Panc1 (cell line): Measurements from ENCODE around the gene GPR160. TPM values are rescaled to one million over a fixed set of nuclear protein-coding genes. Genes with fewer than 3 reads are reported as not detected.

Experiments used
- ATAC-seq: fragments of 200-7000 bp; cut with Tn5 transposase; 2 replicates; pipeline ENCODE4 v1.9.1; 2020; ENCODE audit warnings: mild to moderate bottlenecking, moderate library complexity
- BruUV-seq: library from RNA; stranded (reverse); fragments of 400-500 nt; replicated peaks from 2 replicates; lab custom pipeline; 2021; lab: Mats Ljungman, UMichigan
- CTCF ChIA-PET: fragments of 300-600 bp; sonication (Branson Sonifier 250); formaldehyde crosslinking; loops from one replicate; lab custom pipeline; 2022; ENCODE audit warnings: antibody characterized with exemption; lab: Charles Lee
- POLR2A ChIA-PET: fragments of 300-600 bp; sonication (Branson Sonifier 250); formaldehyde crosslinking; loops from one replicate; lab custom pipeline; 2022; ENCODE audit warnings: antibody characterized with exemption; lab: Charles Lee
- DNase-seq: peaks from one replicate; pipeline ENCODE4 v3.0.0-alpha.2; 2010; ENCODE audit warnings: low read depth, low spot score
- H3K27ac ChIP-seq: 2 replicates; pipeline ENCODE4 v1.5.1; 2011; ENCODE audit warnings: mild to moderate bottlenecking, low read length, inconsistent platforms
- H3K27me3 ChIP-seq: fragments of 200-500 bp; sonication (Bioruptor generic); 2 replicates; pipeline ENCODE4 v1.6.0; 2014; ENCODE audit warnings: low read length, inconsistent platforms; ENCODE audit not compliant: control insufficient read depth, insufficient read depth
- H3K36me3 ChIP-seq: fragments of 200-500 bp; sonication (Bioruptor generic); 2 replicates; pipeline ENCODE4 v1.5.1; 2014; ENCODE audit warnings: inconsistent platforms, mild to moderate bottlenecking, low read length, moderate library complexity; ENCODE audit not compliant: control insufficient read depth, insufficient read depth
- H3K4me1 ChIP-seq: 2 replicates; pipeline ENCODE4 v1.5.1; 2011; ENCODE audit warnings: inconsistent platforms, mild to moderate bottlenecking, low read length, moderate library complexity; ENCODE audit not compliant: control insufficient read depth, insufficient read depth
- H3K4me3 ChIP-seq, 2 experiments: 2 replicates each; pipeline ENCODE4 v1.5.1; 2011 to 2012; ENCODE audit warnings: low read depth in 2 of 2, low read length in 2 of 2, mild to moderate bottlenecking in 2 of 2, inconsistent platforms in 1 of 2, moderate library complexity in 1 of 2
- H3K9me3 ChIP-seq: fragments of 200-500 bp; sonication (Bioruptor generic); 2 replicates; pipeline ENCODE4 v1.5.1; 2014; ENCODE audit warnings: low read depth, mild to moderate bottlenecking, inconsistent platforms, low read length, moderate library complexity; ENCODE audit not compliant: control insufficient read depth, insufficient read depth
- POLR2AphosphoS5 ChIP-seq: IDR thresholded peaks from 2 replicates; pipeline ENCODE4 v1.6.1; 2012; ENCODE audit warnings: mild to moderate bottlenecking, low read depth, low read length, moderate library complexity
- REST ChIP-seq, 2 experiments: IDR thresholded peaks; 2 replicates each; pipeline ENCODE4 v1.6.1; 2011 to 2012; ENCODE audit warnings: low read depth in 2 of 2, control low read depth in 1 of 2, low read length in 1 of 2, mild to moderate bottlenecking in 1 of 2, moderate library complexity in 1 of 2; ENCODE audit not compliant: insufficient read depth in 1 of 2
- SIN3A ChIP-seq: IDR thresholded peaks from 2 replicates; pipeline ENCODE4 v1.6.1; 2012; ENCODE audit warnings: low read depth, mild to moderate bottlenecking, low read length, moderate library complexity, borderline replicate concordance; ENCODE audit not compliant: insufficient read depth
- TCF7L2 ChIP-seq: IDR thresholded peaks from 2 replicates; pipeline ENCODE4 v1.6.1; 2011; ENCODE audit warnings: mild to moderate bottlenecking, low read depth, low read length, inconsistent platforms
- in situ Hi-C: cut with HindIII; loops from 2 replicates; pipeline ENCODE4 v1.10.0; 2016; ENCODE audit warnings: low sequenced_read_pairs, low pct_unique_long_range_greater_than_20kb
- intact Hi-C: fragments of 100-400 bp; cut with micrococcal nuclease; formaldehyde crosslinking; loops from one replicate; pipeline ENCODE4 v1.10.0; 2022; ENCODE audit not compliant: unreplicated experiment
- total RNA-seq: library from RNA; stranded (reverse); gene quantifications from one replicate; pipeline ENCODE4 v1.2.1, GENCODE V29; 2021; ENCODE audit not compliant: unreplicated experiment
- TF ChIP-seq, protein P1 (sequence below): fragments of 450-650 bp; IDR thresholded peaks from 2 replicates; pipeline ENCODE4 v1.5.1; 2017; ENCODE audit warnings: mild to moderate bottlenecking

The GPR160 gene
- total RNA-seq, 1 experiment from 2014 or later, result 0.18 TPM

- in situ Hi-C loops, result no loop called here
- no TSS peak for BruUV-seq
- Histone ChIP-seq H3K27ac (no peak overlapping the region), H3K4me1 (no peaks in the 10 kb centered on the region), H3K36me3 (no peaks in the 10 kb centered on the region), H3K27me3 (no peaks in the 10 kb centered on the region), H3K4me3 (no peak overlapping the region), H3K9me3 (no peaks in the 10 kb centered on the region)
- no peak for DNase-seq
- CTCF ChIA-PET, result interaction anchor here (0.6 to 0.7 kb wide), 2 partner anchors 25 to 207 kb away, joined by 7 read pairs; no protein-coding TSS in a partner anchor
- POLR2A ChIA-PET, result no interaction called here
- ATAC-seq, result no peak
- intact Hi-C loops, result no loop called here
- TF ChIP-seq POLR2AphosphoS5 (no peak), TCF7L2 (no peak), REST (IDR thresholded peaks at IDR 0.05; ENCODE audit: insufficient read depth in 1 of 2, low read depth in 2 of 2, low read length in 1 of 2) (no peak), SIN3A (no peak)
Observed at GRCh38 chr3:170064108-170064507, 26.3 kb downstream of the GPR160 start.

DNA sequence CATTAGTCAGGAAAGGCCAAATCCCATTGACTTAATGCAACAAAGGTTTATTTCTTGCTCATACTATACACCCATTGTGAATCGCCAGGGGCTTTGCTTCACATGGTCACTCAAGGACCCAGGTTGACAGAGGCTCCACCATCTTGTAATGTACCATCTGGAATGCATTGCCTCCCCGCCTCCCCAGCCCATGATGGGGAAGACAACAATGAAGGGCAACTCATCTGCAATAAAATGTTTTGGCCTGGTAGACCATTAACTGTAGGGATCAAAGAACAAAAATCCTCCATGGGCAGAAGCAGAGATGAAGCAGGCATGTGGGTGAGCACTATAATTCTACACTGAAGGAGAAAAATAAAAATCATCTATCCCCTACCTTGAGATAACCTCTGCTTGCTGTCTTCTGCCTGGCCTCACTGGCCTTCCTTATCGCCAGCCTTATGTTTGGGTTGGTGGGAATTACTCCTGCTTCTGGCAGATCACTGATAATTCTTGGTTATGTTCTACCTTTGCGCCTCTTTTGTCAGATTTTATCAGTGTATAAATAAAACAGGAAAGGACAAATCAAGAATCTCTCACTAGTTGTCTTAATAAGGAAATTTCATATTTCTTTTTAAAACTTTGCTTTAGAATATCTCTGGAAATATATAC lies 37.8 kb downstream of the GPR160 start:
- POLR2A ChIA-PET, result no interaction called here
- no TSS peak for BruUV-seq
- in situ Hi-C loops, result no loop called here

More for the DNA sequence above, 37.8 kb downstream of the GPR160 start:
- no peaks in the 10 kb centered on the region for H3K9me3 ChIP-seq
- no peak overlapping the region for H3K4me3 ChIP-seq
- no peaks in the 10 kb centered on the region for H3K4me1 ChIP-seq
- ATAC-seq (no peak), DNase-seq (no peak)
- TF ChIP-seq TCF7L2 (no peak), POLR2AphosphoS5 (no peak), SIN3A (no peak), REST (IDR thresholded peaks at IDR 0.05; ENCODE audit: insufficient read depth in 1 of 2, low read depth in 2 of 2, low read length in 1 of 2) (no peak)
- TF ChIP-seq, protein P1, sequence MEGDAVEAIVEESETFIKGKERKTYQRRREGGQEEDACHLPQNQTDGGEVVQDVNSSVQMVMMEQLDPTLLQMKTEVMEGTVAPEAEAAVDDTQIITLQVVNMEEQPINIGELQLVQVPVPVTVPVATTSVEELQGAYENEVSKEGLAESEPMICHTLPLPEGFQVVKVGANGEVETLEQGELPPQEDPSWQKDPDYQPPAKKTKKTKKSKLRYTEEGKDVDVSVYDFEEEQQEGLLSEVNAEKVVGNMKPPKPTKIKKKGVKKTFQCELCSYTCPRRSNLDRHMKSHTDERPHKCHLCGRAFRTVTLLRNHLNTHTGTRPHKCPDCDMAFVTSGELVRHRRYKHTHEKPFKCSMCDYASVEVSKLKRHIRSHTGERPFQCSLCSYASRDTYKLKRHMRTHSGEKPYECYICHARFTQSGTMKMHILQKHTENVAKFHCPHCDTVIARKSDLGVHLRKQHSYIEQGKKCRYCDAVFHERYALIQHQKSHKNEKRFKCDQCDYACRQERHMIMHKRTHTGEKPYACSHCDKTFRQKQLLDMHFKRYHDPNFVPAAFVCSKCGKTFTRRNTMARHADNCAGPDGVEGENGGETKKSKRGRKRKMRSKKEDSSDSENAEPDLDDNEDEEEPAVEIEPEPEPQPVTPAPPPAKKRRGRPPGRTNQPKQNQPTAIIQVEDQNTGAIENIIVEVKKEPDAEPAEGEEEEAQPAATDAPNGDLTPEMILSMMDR, result no peak
- no peak overlapping the region for H3K27ac ChIP-seq
- CTCF ChIA-PET, result no interaction called here
- H3K36me3 ChIP-seq, result no peaks in the 10 kb centered on the region
- no peaks in the 10 kb centered on the region for H3K27me3 ChIP-seq
- intact Hi-C loops, result no loop called here
